OCI-LY1 (cell line): ENCODE data around the gene TOM1L2.
"Not testable (repeated sequence)": the region's sequence is repeated elsewhere in the genome, so short reads cannot be mapped to it uniquely, and the experiment has no call there.

ENCODE experiments used
- CTCF ChIP-seq: fragments of 200-600 bp; sonication (generic), shearing (Covaris generic); IDR thresholded peaks from 2 replicates; pipeline ENCODE4 v1.5.1; 2017; ENCODE audit warnings: mild to moderate bottlenecking, antibody characterized with exemption, low read length, moderate library complexity, mixed read lengths
- EZH2 ChIP-seq: fragments of 200-600 bp; sonication (generic), shearing (Covaris generic); IDR thresholded peaks from 2 replicates; pipeline ENCODE4 v1.8.0; 2017; ENCODE audit warnings: borderline replicate concordance, mixed run types, mild to moderate bottlenecking, antibody characterized with exemption, low read length, moderate library complexity, mixed read lengths

GRCh38 chr17:17808200-17808599, 164.0 kb downstream of the TOM1L2 start:
- TF ChIP-seq CTCF, EZH2: not testable (repeated sequence)
